Skeletal muscle tissue (tissue), 4 donors: Measurements from ENCODE around the gene SGPP2. TPM values are rescaled to one million over a fixed set of nuclear protein-coding genes. Genes with fewer than 3 reads are reported as not detected.
A peak's percentile ranks its signal among the peaks of the same experiment; 100 is the strongest.

Experiments used
- H3K27ac ChIP-seq: one replicate; pipeline ENCODE4 v1.7.0; 2013; ENCODE audit warnings: mild to moderate bottlenecking, low read depth, low read length, inconsistent platforms
- H3K27me3 ChIP-seq, 3 donors: one replicate each; pipeline ENCODE4 v1.7.0; 2013; ENCODE audit warnings: low read length in 3 of 3; ENCODE audit not compliant: control insufficient read depth in 3 of 3, insufficient read depth in 3 of 3
- H3K36me3 ChIP-seq, 3 donors: one replicate each; pipeline ENCODE4 v1.7.0; 2013; ENCODE audit warnings: low read length in 3 of 3; ENCODE audit not compliant: control insufficient read depth in 3 of 3, insufficient read depth in 3 of 3
- H3K4me1 ChIP-seq, 3 donors: one replicate each; pipeline ENCODE4 v1.7.0; 2013; ENCODE audit warnings: low read length in 3 of 3, mild to moderate bottlenecking in 3 of 3; ENCODE audit not compliant: control insufficient read depth in 3 of 3, insufficient read depth in 3 of 3
- H3K4me3 ChIP-seq, 3 donors: one replicate each; pipeline ENCODE4 v1.7.0; 2013; ENCODE audit warnings: low read length in 3 of 3
- H3K9ac ChIP-seq, 3 donors: one replicate each; pipeline ENCODE4 v1.7.0; 2013; ENCODE audit warnings: low read length in 3 of 3, mild to moderate bottlenecking in 3 of 3, moderate library complexity in 2 of 3, low read depth in 1 of 3
- H3K9me3 ChIP-seq, 3 donors: one replicate each; pipeline ENCODE4 v1.7.0; 2013; ENCODE audit warnings: low read length in 3 of 3; ENCODE audit not compliant: control insufficient read depth in 3 of 3
- total RNA-seq: library from RNA; depleted of rRNA; stranded (reverse); fragments of >200 nt; gene quantifications from one replicate; pipeline ENCODE4 v1.2.3, GENCODE V29; 2014
- donor health status: Osteomylitis.

SGPP2 gene
- total RNA-seq: not detected

GRCh38 chr2:222424276-222424728 is at the start of gene SGPP2:
SGPP2 (plus strand) TSS chr2:222424543; CDS start chr2:222424603, 60 bp downstream.
- H3K4me3 ChIP-seq: peak within 1 kb of the TSS; percentile 43 to 52 (median 45)
- no peaks in the 10 kb centered on the region for H3K36me3 ChIP-seq
- no peaks in the 10 kb centered on the region for H3K4me1 ChIP-seq
- H3K27ac ChIP-seq: no peak within 1 kb of the TSS
- H3K27me3 ChIP-seq: peaks cover 35 to 44% (median 38%) of the 10 kb centered on the region in 3 donors
- peak within 1 kb of the TSS in 1 of 3 donors; percentile 33 for H3K9ac ChIP-seq
- no peaks in the 10 kb centered on the region for H3K9me3 ChIP-seq

GRCh38 chr2:222375798-222376197 is 48.5 kb upstream of the SGPP2 start:
- H3K27ac ChIP-seq: no peak overlapping the region
- H3K9ac ChIP-seq: no peak overlapping the region
- H3K4me1 ChIP-seq: no peaks in the 10 kb centered on the region
- H3K36me3 ChIP-seq: no peaks in the 10 kb centered on the region
- H3K4me3 ChIP-seq: no peak overlapping the region
- no peaks in the 10 kb centered on the region for H3K27me3 ChIP-seq
- H3K9me3 ChIP-seq: peaks cover 0 to 3% (median 3%) of the 10 kb centered on the region in 3 donors

GRCh38 chr2:222380456-222380855 is 43.9 kb upstream of the SGPP2 start:
- Histone ChIP-seq H3K4me1 (no peaks in the 10 kb centered on the region), H3K9ac (no peak overlapping the region), H3K4me3 (no peak overlapping the region), H3K27me3 (no peaks in the 10 kb centered on the region), H3K9me3 (no peaks in the 10 kb centered on the region), H3K36me3 (no peaks in the 10 kb centered on the region), H3K27ac (no peak overlapping the region)

GRCh38 chr2:222381566-222381965 is 42.8 kb upstream of the SGPP2 start:
- Histone ChIP-seq H3K4me3 (no peak overlapping the region), H3K27me3 (no peaks in the 10 kb centered on the region), H3K27ac (no peak overlapping the region), H3K9me3 (no peaks in the 10 kb centered on the region), H3K36me3 (no peaks in the 10 kb centered on the region), H3K9ac (no peak overlapping the region), H3K4me1 (no peaks in the 10 kb centered on the region)

- Histone ChIP-seq H3K9me3 (no peaks in the 10 kb centered on the region), H3K9ac (no peak overlapping the region), H3K27me3 (no peaks in the 10 kb centered on the region), H3K4me3 (no peak overlapping the region), H3K4me1 (no peaks in the 10 kb centered on the region), H3K27ac (no peak overlapping the region), H3K36me3 (no peaks in the 10 kb centered on the region)
Measured at GRCh38 chr2:222383255-222383654, 41.1 kb upstream of the SGPP2 start.

- Histone ChIP-seq H3K4me3 (no peak overlapping the region), H3K9ac (no peak overlapping the region), H3K27me3 (no peaks in the 10 kb centered on the region), H3K4me1 (no peaks in the 10 kb centered on the region), H3K27ac (no peak overlapping the region), H3K36me3 (no peaks in the 10 kb centered on the region), H3K9me3 (no peaks in the 10 kb centered on the region)
Measured at GRCh38 chr2:222391743-222392285, 32.5 kb upstream of the SGPP2 start.

GRCh38 chr2:222393733-222394267 is 30.5 kb upstream of the SGPP2 start:
- H3K36me3 ChIP-seq: no peaks in the 10 kb centered on the region
- no peaks in the 10 kb centered on the region for H3K9me3 ChIP-seq
- peaks cover 0 to 6% (median 0%) of the 10 kb centered on the region in 3 donors for H3K4me1 ChIP-seq
- no peak overlapping the region for H3K27ac ChIP-seq
- no peak overlapping the region for H3K4me3 ChIP-seq
- no peaks in the 10 kb centered on the region for H3K27me3 ChIP-seq
- H3K9ac ChIP-seq: no peak overlapping the region

- Histone ChIP-seq H3K4me1 (peaks cover 0 to 7% (median 5%) of the 10 kb centered on the region in 3 donors), H3K9me3 (no peaks in the 10 kb centered on the region), H3K4me3 (no peak overlapping the region), H3K27ac (no peak overlapping the region), H3K9ac (no peak overlapping the region), H3K36me3 (no peaks in the 10 kb centered on the region), H3K27me3 (no peaks in the 10 kb centered on the region)
Measured at GRCh38 chr2:222398446-222398885, 25.9 kb upstream of the SGPP2 start.

GRCh38 chr2:222399038-222399783 is 25.1 kb upstream of the SGPP2 start:
- H3K27me3 ChIP-seq: no peaks in the 10 kb centered on the region
- no peak overlapping the region for H3K27ac ChIP-seq
- peaks cover 0 to 7% (median 5%) of the 10 kb centered on the region in 3 donors for H3K4me1 ChIP-seq
- no peaks in the 10 kb centered on the region for H3K9me3 ChIP-seq
- no peaks in the 10 kb centered on the region for H3K36me3 ChIP-seq
- peak overlapping the region in 1 of 3 donors; percentile 27 for H3K9ac ChIP-seq
- H3K4me3 ChIP-seq: peak overlapping the region in 1 of 3 donors; percentile 41
